Measurements from ENCODE around the gene MTMR8. TPM values are rescaled to one million over a fixed set of nuclear protein-coding genes. Genes with fewer than 3 reads are reported as not detected.

Gene MTMR8
- total RNA-seq, 1 donor from 2014 or later: 4.4 TPM

- no peak for DNase-seq (ENCODE audit: low spot score)
- Mint-ChIP-seq H3K9me3 (peaks cover 28% of the 10 kb centered on the region), H3K27ac (no peak overlapping the region)
These were observed 15.3 kb downstream of the MTMR8 start for GRCh38 chrX:64379924-64380323.

GRCh38 chrX:64377753-64378152 is 17.5 kb downstream of the MTMR8 start:
- Mint-ChIP-seq H3K4me3 (ENCODE audit: low read depth) (no peak overlapping the region), H3K4me1 (ENCODE audit: low read depth) (peaks cover 3% of the 10 kb centered on the region), H3K27me3 (ENCODE audit: low read depth) (no peaks in the 10 kb centered on the region), H3K27ac (no peak overlapping the region), H3K9me3 (peaks cover 23% of the 10 kb centered on the region), H3K36me3 (ENCODE audit: low read depth) (peaks cover 19% of the 10 kb centered on the region)
- intact Hi-C loops (cut with micrococcal nuclease): no loop called here
- no peak for DNase-seq (ENCODE audit: low spot score)

More at GRCh38 chrX:64379924-64380323, 15.3 kb downstream of the MTMR8 start:
- H3K4me3 Mint-ChIP-seq (ENCODE audit: low read depth): no peak overlapping the region
- H3K27me3 Mint-ChIP-seq (ENCODE audit: low read depth): no peaks in the 10 kb centered on the region
- H3K4me1 Mint-ChIP-seq (ENCODE audit: low read depth): peaks cover 3% of the 10 kb centered on the region
- H3K36me3 Mint-ChIP-seq (ENCODE audit: low read depth): peaks cover 30% of the 10 kb centered on the region
- intact Hi-C loops (cut with micrococcal nuclease): no loop called here

GRCh38 chrX:64352081-64352480 is 43.2 kb downstream of the MTMR8 start:
- no peak overlapping the region for H3K4me3 Mint-ChIP-seq (ENCODE audit: low read depth)
- H3K27ac Mint-ChIP-seq: no peak overlapping the region
- H3K9me3 Mint-ChIP-seq: no peaks in the 10 kb centered on the region
- H3K4me1 Mint-ChIP-seq (ENCODE audit: low read depth): peaks cover 1% of the 10 kb centered on the region
- H3K27me3 Mint-ChIP-seq (ENCODE audit: low read depth): no peaks in the 10 kb centered on the region
- intact Hi-C loops (cut with micrococcal nuclease): no loop called here
- peaks cover 47% of the 10 kb centered on the region for H3K36me3 Mint-ChIP-seq (ENCODE audit: low read depth)
- DNase-seq (ENCODE audit: low spot score): no peak

- Mint-ChIP-seq H3K9me3 (no peaks in the 10 kb centered on the region), H3K27ac (no peak overlapping the region), H3K4me3 (ENCODE audit: low read depth) (no peak overlapping the region), H3K4me1 (ENCODE audit: low read depth) (peaks cover 1% of the 10 kb centered on the region), H3K36me3 (ENCODE audit: low read depth) (peaks cover 38% of the 10 kb centered on the region), H3K27me3 (ENCODE audit: low read depth) (no peaks in the 10 kb centered on the region)
- intact Hi-C loops (cut with micrococcal nuclease): no loop called here
- DNase-seq (ENCODE audit: low spot score): no peak
These were observed 44.7 kb downstream of the MTMR8 start for GRCh38 chrX:64350521-64350920.

GRCh38 chrX:64350047-64350446 is 45.2 kb downstream of the MTMR8 start:
- Mint-ChIP-seq H3K9me3 (no peaks in the 10 kb centered on the region), H3K36me3 (ENCODE audit: low read depth) (peaks cover 33% of the 10 kb centered on the region), H3K4me1 (ENCODE audit: low read depth) (peaks cover 1% of the 10 kb centered on the region), H3K27me3 (ENCODE audit: low read depth) (no peaks in the 10 kb centered on the region), H3K4me3 (ENCODE audit: low read depth) (no peak overlapping the region), H3K27ac (no peak overlapping the region)
- no peak for DNase-seq (ENCODE audit: low spot score)
- intact Hi-C loops (cut with micrococcal nuclease): no loop called here

GRCh38 chrX:64342811-64343210 is 52.4 kb downstream of the MTMR8 start:
- Mint-ChIP-seq H3K4me3 (ENCODE audit: low read depth) (no peak overlapping the region), H3K36me3 (ENCODE audit: low read depth) (peaks cover 9% of the 10 kb centered on the region), H3K4me1 (ENCODE audit: low read depth) (no peaks in the 10 kb centered on the region), H3K27me3 (ENCODE audit: low read depth) (no peaks in the 10 kb centered on the region), H3K9me3 (no peaks in the 10 kb centered on the region), H3K27ac (no peak overlapping the region)
- DNase-seq (ENCODE audit: low spot score): no peak
- intact Hi-C loops (cut with micrococcal nuclease): no loop called here

- intact Hi-C loops (cut with micrococcal nuclease): no loop called here
- Mint-ChIP-seq H3K27me3 (ENCODE audit: low read depth) (no peaks in the 10 kb centered on the region), H3K36me3 (ENCODE audit: low read depth) (peaks cover 7% of the 10 kb centered on the region), H3K4me1 (ENCODE audit: low read depth) (no peaks in the 10 kb centered on the region), H3K4me3 (ENCODE audit: low read depth) (no peak overlapping the region), H3K27ac (no peak overlapping the region), H3K9me3 (no peaks in the 10 kb centered on the region)
- DNase-seq (ENCODE audit: low spot score): no peak
These were observed 57.0 kb downstream of the MTMR8 start for GRCh38 chrX:64338296-64338695.

GRCh38 chrX:64334467-64334866 is 60.8 kb downstream of the MTMR8 start:
- no peak overlapping the region for H3K27ac Mint-ChIP-seq
- H3K36me3 Mint-ChIP-seq (ENCODE audit: low read depth): peaks cover 11% of the 10 kb centered on the region
- H3K4me1 Mint-ChIP-seq (ENCODE audit: low read depth): no peaks in the 10 kb centered on the region
- intact Hi-C loops (cut with micrococcal nuclease): no loop called here
- H3K9me3 Mint-ChIP-seq: no peaks in the 10 kb centered on the region
- DNase-seq (ENCODE audit: low spot score): no peak
- H3K4me3 Mint-ChIP-seq (ENCODE audit: low read depth): no peak overlapping the region
- H3K27me3 Mint-ChIP-seq (ENCODE audit: low read depth): no peaks in the 10 kb centered on the region

- no peaks in the 10 kb centered on the region for H3K9me3 Mint-ChIP-seq
- no peak for DNase-seq (ENCODE audit: low spot score)
- peaks cover 33% of the 10 kb centered on the region for H3K36me3 Mint-ChIP-seq (ENCODE audit: low read depth)
- H3K27ac Mint-ChIP-seq: no peak overlapping the region
- H3K4me3 Mint-ChIP-seq (ENCODE audit: low read depth): no peak overlapping the region
- H3K4me1 Mint-ChIP-seq (ENCODE audit: low read depth): no peaks in the 10 kb centered on the region
- no peaks in the 10 kb centered on the region for H3K27me3 Mint-ChIP-seq (ENCODE audit: low read depth)
- intact Hi-C loops (cut with micrococcal nuclease): no loop called here
These were observed 65.0 kb downstream of the MTMR8 start for GRCh38 chrX:64330284-64330683.

GRCh38 chrX:64321507-64321906 is 73.7 kb downstream of the MTMR8 start:
- no peaks in the 10 kb centered on the region for H3K4me1 Mint-ChIP-seq (ENCODE audit: low read depth)
- peaks cover 51% of the 10 kb centered on the region for H3K36me3 Mint-ChIP-seq (ENCODE audit: low read depth)
- no peak overlapping the region for H3K4me3 Mint-ChIP-seq (ENCODE audit: low read depth)
- intact Hi-C loops (cut with micrococcal nuclease): no loop called here
- H3K27me3 Mint-ChIP-seq (ENCODE audit: low read depth): no peaks in the 10 kb centered on the region
- H3K9me3 Mint-ChIP-seq: peaks cover 25% of the 10 kb centered on the region
- no peak overlapping the region for H3K27ac Mint-ChIP-seq
- DNase-seq (ENCODE audit: low spot score): no peak

- H3K4me3 Mint-ChIP-seq (ENCODE audit: low read depth): no peak overlapping the region
- H3K36me3 Mint-ChIP-seq (ENCODE audit: low read depth): no peaks in the 10 kb centered on the region
- intact Hi-C loops (cut with micrococcal nuclease): no loop called here
- H3K27ac Mint-ChIP-seq: no peak overlapping the region
- peaks cover 30% of the 10 kb centered on the region for H3K9me3 Mint-ChIP-seq
- DNase-seq (ENCODE audit: low spot score): no peak
- no peaks in the 10 kb centered on the region for H3K27me3 Mint-ChIP-seq (ENCODE audit: low read depth)
- no peaks in the 10 kb centered on the region for H3K4me1 Mint-ChIP-seq (ENCODE audit: low read depth)
These were observed 81.6 kb downstream of the MTMR8 start for GRCh38 chrX:64313624-64314023.

GRCh38 chrX:64306712-64307111 is 88.5 kb downstream of the MTMR8 start:
- Mint-ChIP-seq H3K27ac (no peak overlapping the region), H3K4me1 (ENCODE audit: low read depth) (no peaks in the 10 kb centered on the region), H3K9me3 (peaks cover 17% of the 10 kb centered on the region), H3K4me3 (ENCODE audit: low read depth) (no peak overlapping the region), H3K36me3 (ENCODE audit: low read depth) (no peaks in the 10 kb centered on the region), H3K27me3 (ENCODE audit: low read depth) (no peaks in the 10 kb centered on the region)
- intact Hi-C loops (cut with micrococcal nuclease): no loop called here
- DNase-seq (ENCODE audit: low spot score): no peak

- intact Hi-C loops (cut with micrococcal nuclease): no loop called here
- no peak overlapping the region for H3K4me3 Mint-ChIP-seq (ENCODE audit: low read depth)
- no peaks in the 10 kb centered on the region for H3K27me3 Mint-ChIP-seq (ENCODE audit: low read depth)
- H3K9me3 Mint-ChIP-seq: peaks cover 3% of the 10 kb centered on the region
- H3K4me1 Mint-ChIP-seq (ENCODE audit: low read depth): no peaks in the 10 kb centered on the region
- H3K36me3 Mint-ChIP-seq (ENCODE audit: low read depth): no peaks in the 10 kb centered on the region
- no peak for DNase-seq (ENCODE audit: low spot score)
- H3K27ac Mint-ChIP-seq: no peak overlapping the region
These were observed 104.1 kb downstream of the MTMR8 start for GRCh38 chrX:64291123-64291522.

- H3K27ac Mint-ChIP-seq: no peak overlapping the region
- H3K27me3 Mint-ChIP-seq (ENCODE audit: low read depth): no peaks in the 10 kb centered on the region
- no peaks in the 10 kb centered on the region for H3K4me1 Mint-ChIP-seq (ENCODE audit: low read depth)
- intact Hi-C loops (cut with micrococcal nuclease): no loop called here
- no peak overlapping the region for H3K4me3 Mint-ChIP-seq (ENCODE audit: low read depth)
- no peaks in the 10 kb centered on the region for H3K9me3 Mint-ChIP-seq
- no peak for DNase-seq (ENCODE audit: low spot score)
- peaks cover 5% of the 10 kb centered on the region for H3K36me3 Mint-ChIP-seq (ENCODE audit: low read depth)
These were observed 130.0 kb downstream of the MTMR8 start for GRCh38 chrX:64265265-64265664.
